Lung (tissue), 12 donors: ENCODE data around the gene SNRPF. TPM values are rescaled to one million over a fixed set of nuclear protein-coding genes. Genes with fewer than 3 reads are reported as not detected.
A peak's percentile ranks its signal among the peaks of the same experiment; 100 is the strongest.

ENCODE experiments used
- ATAC-seq: fragments of 200-7000 bp; cut with Tn5 transposase; one replicate; pipeline ENCODE4 v1.9.1; 2020; ENCODE audit warnings: moderate number of reproducible peaks; ENCODE audit not compliant: insufficient read depth, low FRiP score
- DNase-seq, 3 donors: peaks; one replicate each; pipeline ENCODE4 v3.0.0-alpha.2; 2013 to 2017
- H3K27ac ChIP-seq, 2 donors: one replicate each; pipeline ENCODE4 v1.5.1; 2013; ENCODE audit warnings: mild to moderate bottlenecking in 2 of 2, moderate library complexity in 2 of 2, control low read depth in 1 of 2, inconsistent platforms in 1 of 2, low read depth in 1 of 2, low read length in 1 of 2
- H3K27me3 ChIP-seq, 3 donors: one replicate each; pipeline ENCODE4 v1.5.1; 2013; ENCODE audit warnings: low read length in 2 of 3; ENCODE audit not compliant: control insufficient read depth in 3 of 3, insufficient read depth in 3 of 3
- H3K36me3 ChIP-seq, 4 donors: one replicate each; pipeline ENCODE4 v1.5.1; 2013; ENCODE audit warnings: low read length in 4 of 4, mild to moderate bottlenecking in 1 of 4, moderate library complexity in 1 of 4; ENCODE audit not compliant: control insufficient read depth in 4 of 4, insufficient read depth in 4 of 4
- H3K4me1 ChIP-seq, 5 donors: one replicate each; pipeline ENCODE4 v1.5.1; 2013; ENCODE audit warnings: low read length in 5 of 5, mild to moderate bottlenecking in 2 of 5, moderate library complexity in 1 of 5; ENCODE audit not compliant: control insufficient read depth in 5 of 5, insufficient read depth in 5 of 5
- H3K4me3 ChIP-seq: one replicate; pipeline ENCODE4 v1.5.1; 2013; ENCODE audit warnings: mild to moderate bottlenecking, control low read depth, moderate library complexity
- H3K9ac ChIP-seq, 2 donors: one replicate each; pipeline ENCODE4 v1.5.1; 2013; ENCODE audit warnings: low read length in 2 of 2, control low read depth in 1 of 2; ENCODE audit not compliant: insufficient read depth in 1 of 2
- H3K9me3 ChIP-seq, 4 donors: one replicate each; pipeline ENCODE4 v1.5.1; 2013; ENCODE audit warnings: low read length in 3 of 4, mild to moderate bottlenecking in 1 of 4, moderate library complexity in 1 of 4; ENCODE audit not compliant: control insufficient read depth in 4 of 4, insufficient read depth in 3 of 4
- CTCF ChIP-seq: IDR thresholded peaks from 2 replicates; pipeline ENCODE4 v1.5.1; 2012; ENCODE audit warnings: mild to moderate bottlenecking; ENCODE audit errors: control extremely low read depth, extremely low read depth
- WGBS, 2 donors: extraction: QIAGEN DNeasy Blood & Tissue Kit; methylation state at CpG; one replicate each; pipeline ENCODE4 v1.1.7; 2013; 5-methylcytosine and 5-hydroxymethylcytosine counted together
- polyA plus RNA-seq, 2 donors: library from polyadenylated mRNA; stranded (reverse); fragments of 200-250 nt; gene quantifications; one replicate each; pipeline ENCODE4 v1.2.1, GENCODE V29; 2013
- total RNA-seq, 2 donors: library from RNA; depleted of rRNA in 1 of 2; stranded (reverse); fragments of >200 nt in 1 of 2; gene quantifications; one replicate each; pipeline ENCODE4 v1.2.1, GENCODE V29; 2014 to 2021
- donor health status: control.
- donor health status: control.
- donor health status: Bipolar disorder and iron deficiency.
- donor health status: healthy.
- donor health status: DM: yes; HTN: yes; CAD: no.

The SNRPF gene
- total and polyA plus RNA-seq, 4 donors, result 11.7 to 83.1 (median 26.2) TPM

- DNase-seq, result peak; percentile 53 to 79 (median 66)
- Histone ChIP-seq H3K27ac (peak overlapping the region in 1 of 2 donors; percentile 37), H3K36me3 (no peaks in the 10 kb centered on the region), H3K9me3 (no peaks in the 10 kb centered on the region), H3K9ac (no peak overlapping the region), H3K27me3 (no peaks in the 10 kb centered on the region), H3K4me1 (no peaks in the 10 kb centered on the region), H3K4me3 (no peak overlapping the region)
- peak; percentile 13 for TF ChIP-seq CTCF
- WGBS, 2 donors, result 48 to 59% methylated on average over 8 of the region's 8 CpGs
- ATAC-seq, result peak; percentile 72
Observed at GRCh38 chr12:95848575-95849388, 10.0 kb upstream of the SNRPF start.

GRCh38 chr12:95851606-95852005 lies 7.1 kb upstream of the SNRPF start:
- no peak for DNase-seq
- no peaks in the 10 kb centered on the region for H3K27me3 ChIP-seq
- no peaks in the 10 kb centered on the region for H3K9me3 ChIP-seq
- H3K27ac ChIP-seq, result no peak overlapping the region
- H3K36me3 ChIP-seq, result no peaks in the 10 kb centered on the region
- no peak overlapping the region for H3K4me3 ChIP-seq
- no peak overlapping the region for H3K9ac ChIP-seq
- no peak for ATAC-seq
- TF ChIP-seq CTCF, result no peak
- no peaks in the 10 kb centered on the region for H3K4me1 ChIP-seq
- WGBS, 2 donors, result 40 to 64% methylated on average over 3 of the region's 3 CpGs

GRCh38 chr12:95852133-95852532 lies 6.6 kb upstream of the SNRPF start:
- 86 to 90% methylated on average over 4 of the region's 4 CpGs for WGBS, 2 donors
- TF ChIP-seq CTCF, result no peak
- Histone ChIP-seq H3K9ac (no peak overlapping the region), H3K27me3 (no peaks in the 10 kb centered on the region), H3K9me3 (no peaks in the 10 kb centered on the region), H3K4me3 (no peak overlapping the region), H3K4me1 (no peaks in the 10 kb centered on the region), H3K36me3 (no peaks in the 10 kb centered on the region), H3K27ac (no peak overlapping the region)
- no peak for ATAC-seq
- no peak for DNase-seq
